ENCODE results near the gene ZFP3.
"Not testable (repeated sequence)": the region's sequence is repeated elsewhere in the genome, so short reads cannot be mapped to it uniquely, and the experiment has no call there.

Gene ZFP3

DNA sequence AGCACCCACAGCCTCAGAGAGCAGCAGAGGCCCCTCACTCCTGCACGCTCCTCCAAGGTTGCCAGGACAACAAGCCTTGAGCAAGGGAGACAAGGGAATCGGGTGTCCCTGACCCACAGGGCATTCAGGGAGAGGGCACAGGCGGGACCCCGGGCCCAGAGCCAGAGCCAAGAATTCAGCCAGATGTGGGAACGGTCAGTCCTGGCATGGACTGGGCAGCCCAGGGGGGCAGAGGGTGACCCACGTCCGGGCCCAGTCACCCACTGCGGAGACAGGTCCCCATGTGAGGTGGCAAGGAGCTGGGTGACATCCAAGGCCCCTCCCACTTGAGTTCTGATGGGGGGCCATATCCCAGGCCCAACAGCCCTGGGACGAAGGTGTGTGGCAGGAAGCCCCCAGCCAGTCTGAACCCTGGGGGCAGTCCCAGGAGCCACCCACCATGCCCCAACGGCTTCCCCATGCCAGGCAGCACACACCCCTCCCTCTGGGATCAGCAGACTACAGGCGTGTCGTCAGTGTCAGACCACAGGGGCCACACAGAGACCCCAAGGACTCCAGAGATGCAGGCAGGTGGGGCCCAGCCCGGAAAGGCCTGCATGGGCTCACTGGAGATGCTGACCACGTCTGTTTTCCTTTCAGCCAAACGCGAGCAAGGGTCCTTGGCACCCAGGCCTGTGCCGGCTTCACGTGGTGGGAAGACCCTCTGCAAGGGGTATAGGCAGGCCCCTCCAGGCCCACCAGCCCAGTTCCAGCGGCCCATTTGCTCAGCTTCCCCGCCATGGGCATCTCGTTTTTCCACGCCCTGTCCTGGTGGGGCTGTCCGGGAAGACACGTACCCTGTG lies 60.6 kb downstream of the ZFP3 start:
- DNase-seq (ENCODE audit: low read depth) = no peak

DNA sequence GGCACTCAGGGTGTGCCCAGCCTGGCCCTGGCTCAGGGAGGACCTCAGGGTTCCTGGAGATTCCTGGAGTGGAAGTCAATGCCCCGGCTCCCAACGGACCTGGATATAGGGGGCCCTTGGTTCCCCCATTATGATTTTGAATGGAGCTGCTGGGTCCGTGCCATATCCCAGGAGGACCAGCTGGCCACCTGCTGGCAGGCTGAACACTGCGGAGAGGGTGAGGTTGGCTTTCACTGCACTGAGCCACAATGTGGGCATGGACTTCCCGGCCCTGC lies 61.1 kb downstream of the ZFP3 start:
- DNase-seq (ENCODE audit: low read depth) = no peak

DNA sequence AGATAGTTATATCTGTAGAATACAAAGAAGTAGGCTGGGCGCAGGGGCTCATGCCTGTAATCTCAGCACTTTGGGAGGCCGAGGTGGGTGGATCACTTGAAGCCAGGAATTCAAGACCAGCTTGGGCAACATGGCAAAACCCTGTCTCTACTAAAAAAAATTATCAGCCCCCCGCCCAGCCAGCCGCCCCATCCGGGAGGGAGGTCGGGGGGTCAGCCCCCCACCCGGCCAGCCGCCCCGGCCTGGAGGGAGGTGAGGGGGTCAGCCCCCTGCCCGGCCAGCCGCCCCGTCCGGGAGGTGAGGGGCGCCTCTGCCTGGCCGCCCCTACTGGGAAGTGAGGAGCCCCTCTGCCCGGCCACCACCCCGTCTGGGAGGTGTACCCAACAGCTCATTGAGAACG lies 64.6 kb downstream of the ZFP3 start:
- DNase-seq (ENCODE audit: low read depth) = not testable (repeated sequence)

Measured in stimulated activated CD8-positive, alpha-beta memory T cell treated with anti-CD3 and anti-CD28 coated beads, Interleukin-15, amount 100 ng/mL, for 1 hour (primary cell).